Common myeloid progenitor, CD34-positive (primary cell): ENCODE data around the gene ABHD14A. TPM values are rescaled to one million over a fixed set of nuclear protein-coding genes. Genes with fewer than 3 reads are reported as not detected.
"Not testable (repeated sequence)": the region's sequence is repeated elsewhere in the genome, so short reads cannot be mapped to it uniquely, and the experiment has no call there.

Source experiments
- CTCF ChIA-PET: fragments of 350-600 bp; sonication (Branson Sonifier 250); formaldehyde crosslinking; loops from one replicate; lab custom pipeline; 2021; ENCODE audit warnings: antibody characterized with exemption; lab: Charles Lee
- POLR2A ChIA-PET: fragments of 350-600 bp; sonication (Branson Sonifier 250); formaldehyde crosslinking; loops from one replicate; lab custom pipeline; 2021; ENCODE audit warnings: antibody characterized with exemption; lab: Charles Lee
- DNase-seq, 3 donors: peaks; one replicate each; pipeline versions ENCODE4 v3.0.0 to v3.0.0-alpha.2; 2013
- H3K27ac ChIP-seq, 2 experiments: 1 replicate in 1 of 2; 2 replicates in 1 of 2; pipeline ENCODE4 v1.7.0; 2013; ENCODE audit warnings: inconsistent platforms in 2 of 2, low read length in 2 of 2, mild to moderate bottlenecking in 2 of 2, low read depth in 1 of 2, moderate library complexity in 1 of 2; ENCODE audit not compliant: severe bottlenecking in 2 of 2, insufficient read depth in 1 of 2, poor library complexity in 1 of 2
- H3K27me3 ChIP-seq, 5 experiments: replicated peaks in 2 of 5; 1 replicate in 3 of 5; 2 replicates in 2 of 5; pipeline versions ENCODE4 v1.6.1 to v1.7.0; 2013; ENCODE audit warnings: low read length in 4 of 5, mild to moderate bottlenecking in 2 of 5, moderate library complexity in 2 of 5, inconsistent platforms in 1 of 5; ENCODE audit not compliant: insufficient read depth in 5 of 5, control insufficient read depth in 4 of 5
- H3K36me3 ChIP-seq, 4 experiments: 1 replicate in 2 of 4; 2 replicates in 2 of 4; pipeline versions ENCODE4 v1.6.1 to v1.7.0; 2013; ENCODE audit warnings: low read length in 3 of 4, control low read depth in 1 of 4, mild to moderate bottlenecking in 1 of 4; ENCODE audit not compliant: control insufficient read depth in 4 of 4, insufficient read depth in 4 of 4
- H3K4me1 ChIP-seq, 4 experiments: 1 replicate in 3 of 4; 2 replicates in 1 of 4; pipeline versions ENCODE4 v1.6.1 to v1.7.1; 2013; ENCODE audit warnings: low read length in 3 of 4, mild to moderate bottlenecking in 3 of 4, control low read depth in 1 of 4, inconsistent platforms in 1 of 4, moderate library complexity in 1 of 4; ENCODE audit not compliant: control insufficient read depth in 4 of 4, insufficient read depth in 4 of 4; ENCODE audit errors: control extremely low read depth in 1 of 4
- H3K4me3 ChIP-seq, 7 experiments: 1 replicate in 4 of 7; 2 replicates in 3 of 7; pipeline versions ENCODE4 v1.5.1 to v1.7.0; 2013; ENCODE audit warnings: mild to moderate bottlenecking in 7 of 7, low read length in 6 of 7, moderate library complexity in 6 of 7, inconsistent platforms in 2 of 7, low read depth in 2 of 7, control low read depth in 1 of 7; ENCODE audit not compliant: insufficient read depth in 4 of 7, control insufficient read depth in 1 of 7; ENCODE audit errors: extremely low read depth in 1 of 7
- H3K9me3 ChIP-seq, 5 experiments: 1 replicate in 4 of 5; 2 replicates in 1 of 5; pipeline versions ENCODE4 v1.6.1 to v1.7.1; 2013; ENCODE audit warnings: low read length in 4 of 5, mild to moderate bottlenecking in 2 of 5, inconsistent platforms in 1 of 5, low read depth in 1 of 5, moderate library complexity in 1 of 5; ENCODE audit not compliant: control insufficient read depth in 4 of 5, insufficient read depth in 2 of 5; ENCODE audit errors: control extremely low read depth in 1 of 5
- WGBS: methylation state at CpG from one replicate; pipeline ENCODE4 v1.1.5; 2013; ENCODE audit not compliant: insufficient coverage; 5-methylcytosine and 5-hydroxymethylcytosine counted together
- polyA plus RNA-seq: library from polyadenylated mRNA; unstranded; fragments of 120-200 nt; gene quantifications from one replicate; pipeline ENCODE4 v1.2.1, GENCODE V29; 2013

Gene ABHD14A
- polyA plus RNA-seq: 15.6 TPM

GRCh38 chr3:51974963-51975851 is at the start of gene ABHD14A:
TSS of gene ABHD14A (plus strand) at chr3:51975064. CDS start at chr3:51975136, 72 bp downstream.
- peak; percentile 61 to 70 (median 67) for DNase-seq
- CTCF ChIA-PET: interaction anchor here (0.9 to 9.3 kb wide), 6 partner anchors 9 to 23 kb away, joined by 3 to 76 read pairs (median 6); no protein-coding TSS in a partner anchor

DNA sequence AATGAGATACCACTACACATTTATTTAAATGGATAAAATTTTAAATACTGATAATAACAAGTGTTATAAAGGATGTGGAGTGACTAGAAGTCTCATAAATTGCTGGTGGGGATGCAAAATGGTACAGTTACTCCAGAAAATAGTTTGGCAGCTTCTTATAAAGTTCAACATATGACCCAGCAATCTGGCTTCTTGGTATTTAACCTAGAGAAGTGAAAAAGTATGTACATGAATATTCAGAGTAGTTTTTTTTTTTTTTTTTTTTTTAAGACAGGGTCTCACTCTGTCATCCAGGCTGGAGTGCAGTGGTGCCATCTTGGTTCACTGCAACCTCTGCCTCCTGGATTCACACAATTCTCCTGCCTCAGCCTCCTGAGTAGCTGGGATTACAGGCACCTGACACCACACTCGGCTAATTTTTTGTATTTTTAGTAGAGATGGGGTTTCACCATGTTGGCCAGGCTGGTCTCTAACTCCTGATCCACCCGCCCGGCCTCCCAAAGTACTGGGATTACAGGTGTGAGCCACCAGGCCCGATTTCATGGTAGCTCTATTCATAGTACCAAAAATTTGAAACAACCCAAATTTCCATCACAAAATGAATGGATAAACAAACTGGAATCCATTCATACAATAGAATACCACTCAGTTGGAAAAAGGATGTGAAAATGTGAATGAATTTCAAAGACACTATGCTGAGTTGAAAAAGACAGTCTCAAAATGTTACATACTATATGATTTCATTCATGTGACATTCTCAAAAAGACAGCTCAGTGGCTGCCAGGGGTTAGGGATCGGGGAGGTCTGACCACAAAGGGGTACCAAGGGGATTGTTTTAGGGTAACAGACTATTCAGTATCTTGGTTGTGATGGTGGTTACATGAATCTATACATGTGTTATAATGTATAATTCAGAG is 47.5 kb upstream of the ABHD14A start:
- 100% methylated on average over 1 of the region's 5 CpGs for WGBS
- no peak overlapping the region for H3K27ac ChIP-seq
- no peak overlapping the region for H3K4me3 ChIP-seq
- H3K27me3 ChIP-seq: no peaks in the 10 kb centered on the region
- H3K36me3 ChIP-seq: peaks cover 0 to 4% (median 3%) of the 10 kb centered on the region in 4 experiments
- DNase-seq: no peak
- H3K9me3 ChIP-seq: no peaks in the 10 kb centered on the region
- CTCF ChIA-PET: interaction anchor here (0.8 to 1.4 kb wide), 2 partner anchors 10 to 14 kb away, joined by 3 read pairs; partner anchors contain the start of gene RRP9
- POLR2A ChIA-PET: no interaction called here
- H3K4me1 ChIP-seq: no peaks in the 10 kb centered on the region

More at GRCh38 chr3:51974963-51975851, at the start of gene ABHD14A:
- Histone ChIP-seq H3K9me3 (no peaks in the 10 kb centered on the region), H3K4me3 (peak within 1 kb of the TSS; percentile 65 to 90 (median 84)), H3K27ac (peak within 1 kb of the TSS in 1 of 2 experiments; percentile 77), H3K27me3 (no peaks in the 10 kb centered on the region), H3K36me3 (peaks cover 0 to 6% (median under 1%) of the 10 kb centered on the region in 4 experiments), H3K4me1 (peaks cover 4 to 38% (median 29%) of the 10 kb centered on the region in 4 experiments)
- POLR2A ChIA-PET: interaction anchor here (1.1 kb wide), 1 partner anchor 9 kb away, joined by 4 read pairs; no protein-coding TSS in a partner anchor
- under 1% methylated on average over 34 of the region's 63 CpGs for WGBS

GRCh38 chr3:51928438-51928837 is 46.4 kb upstream of the ABHD14A start:
- Histone ChIP-seq H3K27ac (no peak overlapping the region), H3K36me3 (peaks cover 0 to 13% (median 11%) of the 10 kb centered on the region in 4 experiments), H3K4me3 (no peak overlapping the region), H3K4me1 (no peaks in the 10 kb centered on the region), H3K9me3 (no peaks in the 10 kb centered on the region), H3K27me3 (no peaks in the 10 kb centered on the region)
- POLR2A ChIA-PET: no interaction called here
- DNase-seq: no peak
- CTCF ChIA-PET: interaction anchor here (1.4 kb wide), 1 partner anchor 13 kb away, joined by 3 read pairs; the partner anchor contains the start of gene RRP9
- 91% methylated on average over 5 of the region's 7 CpGs for WGBS

DNA sequence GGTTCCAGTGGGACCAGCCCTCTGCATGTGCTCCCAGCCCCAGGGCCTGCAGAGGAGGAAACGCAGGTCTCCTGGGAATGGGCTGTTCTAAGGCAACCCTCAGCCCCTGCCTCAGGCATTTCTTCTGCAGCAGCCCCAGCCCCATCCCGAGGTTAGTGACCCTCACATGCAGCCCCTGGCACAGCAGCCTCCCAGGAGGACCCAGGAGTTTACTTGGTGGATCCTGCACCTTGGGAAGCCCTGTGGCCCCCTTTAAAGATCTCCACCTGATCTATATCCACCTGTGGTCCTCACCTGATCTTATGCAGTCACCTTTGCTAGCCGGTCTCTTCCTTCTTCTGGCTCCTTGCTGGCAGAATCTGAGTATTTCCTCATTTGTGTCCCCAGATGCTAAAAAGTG is 45.9 kb upstream of the ABHD14A start:
- H3K4me3 ChIP-seq, H3K9me3 ChIP-seq, CTCF ChIA-PET, POLR2A ChIA-PET, DNase-seq, H3K27ac ChIP-seq, H3K4me1 ChIP-seq, H3K27me3 ChIP-seq: not testable (repeated sequence)
- H3K36me3 ChIP-seq: peaks cover 0 to 18% (median 13%) of the 10 kb centered on the region in 4 experiments
- 92% methylated on average over 2 of the region's 3 CpGs for WGBS

DNA sequence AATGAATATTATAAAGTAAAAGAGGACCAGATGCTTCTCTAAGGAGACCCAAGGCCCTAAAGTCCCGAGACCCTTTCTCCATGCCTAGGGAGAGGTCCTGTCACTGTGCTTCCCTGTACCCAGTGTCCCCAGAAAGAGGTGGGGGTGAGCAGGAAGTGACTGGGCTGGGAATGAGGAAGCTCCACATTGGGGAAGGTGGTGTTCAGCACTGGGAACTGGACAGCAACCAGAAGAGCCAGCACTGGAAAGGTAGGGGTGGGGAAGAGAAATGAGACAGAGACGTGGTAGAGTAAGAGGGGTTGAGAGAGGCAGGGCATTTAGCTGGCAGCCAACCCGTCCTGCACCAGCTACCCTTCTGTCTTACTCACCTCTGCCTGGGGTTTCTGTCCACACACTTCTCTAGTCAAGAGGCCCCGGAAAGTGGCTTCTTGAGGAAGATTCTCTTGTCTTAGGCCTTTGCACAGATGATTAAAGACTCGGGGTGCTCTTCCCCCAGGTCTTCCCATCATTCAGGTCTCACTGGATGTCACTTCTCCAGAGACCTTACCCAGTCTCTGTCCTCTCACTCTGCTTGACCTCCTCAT is 45.4 kb upstream of the ABHD14A start:
- POLR2A ChIA-PET: no interaction called here

GRCh38 chr3:51930439-51930838 is 44.4 kb upstream of the ABHD14A start:
- H3K4me3 ChIP-seq: no peak overlapping the region
- WGBS: 100% methylated on average over 1 of the region's 1 CpG
- CTCF ChIA-PET: no interaction called here
- no peak overlapping the region for H3K27ac ChIP-seq
- no peak for DNase-seq
- H3K4me1 ChIP-seq: no peaks in the 10 kb centered on the region
- H3K27me3 ChIP-seq: no peaks in the 10 kb centered on the region
- POLR2A ChIA-PET: no interaction called here
- peaks cover 3 to 33% (median 25%) of the 10 kb centered on the region in 4 experiments for H3K36me3 ChIP-seq
- H3K9me3 ChIP-seq: no peaks in the 10 kb centered on the region

More for the DNA sequence above, 45.4 kb upstream of the ABHD14A start:
- no peaks in the 10 kb centered on the region for H3K4me1 ChIP-seq
- no peaks in the 10 kb centered on the region for H3K9me3 ChIP-seq
- no peak overlapping the region for H3K27ac ChIP-seq
- H3K4me3 ChIP-seq: no peak overlapping the region
- peaks cover 0 to 23% (median 17%) of the 10 kb centered on the region in 4 experiments for H3K36me3 ChIP-seq
- DNase-seq: peak in 1 of 3 donors; percentile 12
- 95% methylated on average over 3 of the region's 5 CpGs for WGBS
- no peaks in the 10 kb centered on the region for H3K27me3 ChIP-seq
- CTCF ChIA-PET: no interaction called here
